ENCODE measurements around the gene PI4KA.
A peak's percentile ranks its signal among the peaks of the same experiment; 100 is the strongest.
"Not testable (repeated sequence)": the region's sequence is repeated elsewhere in the genome, so short reads cannot be mapped to it uniquely, and the experiment has no call there.

The PI4KA gene

GRCh38 chr22:20857247-20857643 lies 1.4 kb downstream of the PI4KA start:
- no peak overlapping the region for H3K9ac ChIP-seq (ENCODE audit: low read length)
- H3K36me3 ChIP-seq (ENCODE audit: control insufficient read depth, insufficient read depth, low read length) = no peaks in the 10 kb centered on the region
- H3K27me3 ChIP-seq (ENCODE audit: control insufficient read depth, insufficient read depth, low read length) = no peaks in the 10 kb centered on the region
- H3K4me1 ChIP-seq (ENCODE audit: control insufficient read depth, insufficient read depth, low read length) = peaks cover 13% of the 10 kb centered on the region
- H3K27ac ChIP-seq (ENCODE audit: low read depth, low read length) = no peak overlapping the region
- peak overlapping the region; percentile 70 for H3K4me3 ChIP-seq (ENCODE audit: low read length)

GRCh38 chr22:20853236-20853660 lies 5.4 kb downstream of the PI4KA start:
- H3K27me3 ChIP-seq (ENCODE audit: control insufficient read depth, insufficient read depth, low read length) = no peaks in the 10 kb centered on the region
- H3K4me3 ChIP-seq (ENCODE audit: low read length) = no peak overlapping the region
- H3K27ac ChIP-seq (ENCODE audit: low read depth, low read length) = no peak overlapping the region
- peaks cover 9% of the 10 kb centered on the region for H3K4me1 ChIP-seq (ENCODE audit: control insufficient read depth, insufficient read depth, low read length)
- H3K36me3 ChIP-seq (ENCODE audit: control insufficient read depth, insufficient read depth, low read length) = no peaks in the 10 kb centered on the region
- H3K9ac ChIP-seq (ENCODE audit: low read length) = no peak overlapping the region

DNA sequence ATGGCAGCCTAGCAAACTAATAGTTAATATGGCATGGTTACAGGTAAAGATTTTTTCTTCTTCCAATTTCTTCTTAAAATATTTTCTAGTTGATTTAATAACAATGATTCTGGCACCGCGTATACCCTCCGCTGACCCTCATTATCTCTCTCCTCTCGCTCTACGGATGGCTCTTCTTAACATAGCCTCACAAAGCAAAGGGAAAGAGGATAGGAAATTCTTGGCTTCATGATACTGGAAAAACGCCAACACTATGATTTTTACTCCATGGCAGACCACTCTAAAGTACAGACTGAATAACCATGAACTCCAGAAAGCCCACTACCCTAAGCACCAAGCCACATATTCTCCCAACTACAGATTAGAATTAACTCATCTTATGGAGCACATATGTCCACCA lies 6.1 kb downstream of the PI4KA start:
- Histone ChIP-seq H3K27ac (ENCODE audit: low read depth, low read length) (no peak overlapping the region), H3K36me3 (ENCODE audit: control insufficient read depth, insufficient read depth, low read length) (no peaks in the 10 kb centered on the region), H3K4me3 (ENCODE audit: low read length) (no peak overlapping the region), H3K27me3 (ENCODE audit: control insufficient read depth, insufficient read depth, low read length) (no peaks in the 10 kb centered on the region), H3K4me1 (ENCODE audit: control insufficient read depth, insufficient read depth, low read length) (peaks cover 6% of the 10 kb centered on the region), H3K9ac (ENCODE audit: low read length) (no peak overlapping the region)

GRCh38 chr22:20852076-20852475 lies 6.5 kb downstream of the PI4KA start:
- H3K9ac ChIP-seq (ENCODE audit: low read length) = no peak overlapping the region
- H3K36me3 ChIP-seq (ENCODE audit: control insufficient read depth, insufficient read depth, low read length) = no peaks in the 10 kb centered on the region
- H3K4me3 ChIP-seq (ENCODE audit: low read length) = no peak overlapping the region
- H3K27me3 ChIP-seq (ENCODE audit: control insufficient read depth, insufficient read depth, low read length) = no peaks in the 10 kb centered on the region
- no peak overlapping the region for H3K27ac ChIP-seq (ENCODE audit: low read depth, low read length)
- peaks cover 1% of the 10 kb centered on the region for H3K4me1 ChIP-seq (ENCODE audit: control insufficient read depth, insufficient read depth, low read length)

GRCh38 chr22:20847318-20847822 lies 11.2 kb downstream of the PI4KA start:
- Histone ChIP-seq H3K27ac (ENCODE audit: low read depth, low read length) (no peak overlapping the region), H3K27me3 (ENCODE audit: control insufficient read depth, insufficient read depth, low read length) (no peaks in the 10 kb centered on the region), H3K4me1 (ENCODE audit: control insufficient read depth, insufficient read depth, low read length) (no peaks in the 10 kb centered on the region), H3K9ac (ENCODE audit: low read length) (no peak overlapping the region), H3K36me3 (ENCODE audit: control insufficient read depth, insufficient read depth, low read length) (no peaks in the 10 kb centered on the region), H3K4me3 (ENCODE audit: low read length) (no peak overlapping the region)

GRCh38 chr22:20844055-20845037 lies 14.3 kb downstream of the PI4KA start:
- Histone ChIP-seq H3K9ac (ENCODE audit: low read length) (no peak overlapping the region), H3K4me3 (ENCODE audit: low read length) (no peak overlapping the region), H3K27ac (ENCODE audit: low read depth, low read length) (no peak overlapping the region), H3K4me1 (ENCODE audit: control insufficient read depth, insufficient read depth, low read length) (no peaks in the 10 kb centered on the region), H3K36me3 (ENCODE audit: control insufficient read depth, insufficient read depth, low read length) (no peaks in the 10 kb centered on the region), H3K27me3 (ENCODE audit: control insufficient read depth, insufficient read depth, low read length) (no peaks in the 10 kb centered on the region)

DNA sequence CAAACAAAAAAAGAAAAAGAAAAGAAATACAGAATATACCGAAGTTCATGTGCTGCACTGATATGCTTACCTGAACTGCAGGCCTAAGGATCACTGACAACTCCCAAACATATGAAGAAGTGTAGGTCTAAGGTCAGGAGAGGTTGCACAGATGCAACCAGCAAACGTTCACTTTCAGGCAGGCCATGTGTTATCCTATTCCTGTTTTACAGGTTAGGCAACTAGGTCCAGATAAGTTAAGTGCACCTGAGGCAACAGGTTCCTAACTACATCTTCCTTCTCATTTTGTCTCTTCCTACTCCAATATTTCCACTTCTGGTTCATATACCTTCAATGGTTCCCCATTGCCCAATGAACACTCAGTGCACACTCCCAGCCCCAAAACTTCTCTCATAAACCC lies 15.1 kb downstream of the PI4KA start:
- H3K9ac ChIP-seq (ENCODE audit: low read length) = no peak overlapping the region
- no peaks in the 10 kb centered on the region for H3K36me3 ChIP-seq (ENCODE audit: control insufficient read depth, insufficient read depth, low read length)
- H3K27me3 ChIP-seq (ENCODE audit: control insufficient read depth, insufficient read depth, low read length) = no peaks in the 10 kb centered on the region
- no peak overlapping the region for H3K27ac ChIP-seq (ENCODE audit: low read depth, low read length)
- no peak overlapping the region for H3K4me3 ChIP-seq (ENCODE audit: low read length)
- no peaks in the 10 kb centered on the region for H3K4me1 ChIP-seq (ENCODE audit: control insufficient read depth, insufficient read depth, low read length)

- Histone ChIP-seq H3K27ac (ENCODE audit: low read depth, low read length) (no peak overlapping the region), H3K4me3 (ENCODE audit: low read length) (no peak overlapping the region), H3K36me3 (ENCODE audit: control insufficient read depth, insufficient read depth, low read length) (no peaks in the 10 kb centered on the region), H3K27me3 (ENCODE audit: control insufficient read depth, insufficient read depth, low read length) (no peaks in the 10 kb centered on the region), H3K4me1 (ENCODE audit: control insufficient read depth, insufficient read depth, low read length) (no peaks in the 10 kb centered on the region), H3K9ac (ENCODE audit: low read length) (no peak overlapping the region)
Measured at GRCh38 chr22:20840646-20841371, 17.8 kb downstream of the PI4KA start.

- Histone ChIP-seq H3K9ac (ENCODE audit: low read length) (no peak overlapping the region), H3K36me3 (ENCODE audit: control insufficient read depth, insufficient read depth, low read length) (no peaks in the 10 kb centered on the region)
Measured at GRCh38 chr22:20839837-20840645, 18.6 kb downstream of the PI4KA start.

GRCh38 chr22:20839354-20839753 lies 19.3 kb downstream of the PI4KA start:
- not testable (repeated sequence) for H3K27me3 ChIP-seq (ENCODE audit: control insufficient read depth, insufficient read depth, low read length); H3K27ac ChIP-seq (ENCODE audit: low read depth, low read length); H3K4me1 ChIP-seq (ENCODE audit: control insufficient read depth, insufficient read depth, low read length); H3K9ac ChIP-seq (ENCODE audit: low read length); H3K36me3 ChIP-seq (ENCODE audit: control insufficient read depth, insufficient read depth, low read length); H3K4me3 ChIP-seq (ENCODE audit: low read length)

More at GRCh38 chr22:20839837-20840645, 18.6 kb downstream of the PI4KA start:
- no peaks in the 10 kb centered on the region for H3K4me1 ChIP-seq (ENCODE audit: control insufficient read depth, insufficient read depth, low read length)
- no peak overlapping the region for H3K4me3 ChIP-seq (ENCODE audit: low read length)
- no peaks in the 10 kb centered on the region for H3K27me3 ChIP-seq (ENCODE audit: control insufficient read depth, insufficient read depth, low read length)
- H3K27ac ChIP-seq (ENCODE audit: low read depth, low read length) = no peak overlapping the region

GRCh38 chr22:20836987-20837823 lies 21.4 kb downstream of the PI4KA start:
- H3K27me3 ChIP-seq (ENCODE audit: control insufficient read depth, insufficient read depth, low read length) = no peaks in the 10 kb centered on the region
- no peaks in the 10 kb centered on the region for H3K4me1 ChIP-seq (ENCODE audit: control insufficient read depth, insufficient read depth, low read length)
- peaks cover 12% of the 10 kb centered on the region for H3K36me3 ChIP-seq (ENCODE audit: control insufficient read depth, insufficient read depth, low read length)
- H3K4me3 ChIP-seq (ENCODE audit: low read length) = no peak overlapping the region
- no peak overlapping the region for H3K9ac ChIP-seq (ENCODE audit: low read length)
- H3K27ac ChIP-seq (ENCODE audit: low read depth, low read length) = no peak overlapping the region

Measured in rectal smooth muscle tissue (tissue), 1 donor.